Trophoblast cell (in vitro differentiated cells and primary cell): ENCODE data around the gene METTL8.

Source experiments
- DNase-seq, 2 donors: peaks; one replicate each; pipeline ENCODE4 v3.0.0-alpha.2; 2016
- H2AFZ ChIP-seq: 2 replicates; pipeline ENCODE4 v1.6.1; 2013; ENCODE audit warnings: low read length, moderate library complexity, mild to moderate bottlenecking; ENCODE audit not compliant: insufficient read depth, poor library complexity
- H2AK5ac ChIP-seq: 2 replicates; pipeline ENCODE4 v1.6.1; 2013; ENCODE audit warnings: mild to moderate bottlenecking, low read length
- H2BK120ac ChIP-seq: 2 replicates; pipeline ENCODE4 v1.6.1; 2013; ENCODE audit warnings: low read length, mild to moderate bottlenecking, moderate library complexity; ENCODE audit not compliant: insufficient read depth, poor library complexity
- H2BK12ac ChIP-seq: 2 replicates; pipeline ENCODE4 v1.6.1; 2013; ENCODE audit warnings: mild to moderate bottlenecking, low read length, moderate library complexity
- H2BK5ac ChIP-seq: 2 replicates; pipeline ENCODE4 v1.6.1; 2013; ENCODE audit warnings: low read length, low read depth, moderate library complexity, mild to moderate bottlenecking; ENCODE audit not compliant: poor library complexity
- H3K14ac ChIP-seq: 2 replicates; pipeline ENCODE4 v1.6.1; 2013; ENCODE audit warnings: mild to moderate bottlenecking, low read length
- H3K18ac ChIP-seq: 2 replicates; pipeline ENCODE4 v1.6.1; 2013; ENCODE audit warnings: mild to moderate bottlenecking, low read length
- H3K23ac ChIP-seq: 2 replicates; pipeline ENCODE4 v1.6.1; 2013; ENCODE audit warnings: low read length
- H3K27ac ChIP-seq: 2 replicates; pipeline ENCODE4 v1.5.1; 2013; ENCODE audit warnings: low read depth, mild to moderate bottlenecking, inconsistent platforms, low read length, moderate library complexity
- H3K27me3 ChIP-seq: 2 replicates; pipeline ENCODE4 v1.6.1; 2013; ENCODE audit warnings: inconsistent platforms, mild to moderate bottlenecking, low read length, moderate library complexity; ENCODE audit not compliant: insufficient read depth
- H3K36me3 ChIP-seq, 2 experiments: 1 replicate in 1 of 2; 2 replicates in 1 of 2; pipeline ENCODE4 v1.6.1; 2013; ENCODE audit warnings: low read length in 2 of 2, mild to moderate bottlenecking in 2 of 2, moderate library complexity in 1 of 2; ENCODE audit not compliant: insufficient read depth in 2 of 2, control insufficient read depth in 1 of 2
- H3K4ac ChIP-seq: 2 replicates; pipeline ENCODE4 v1.6.1; 2013; ENCODE audit warnings: low read depth, mild to moderate bottlenecking, low read length, moderate library complexity
- H3K4me1 ChIP-seq, 2 experiments: 1 replicate in 1 of 2; 2 replicates in 1 of 2; pipeline ENCODE4 v1.6.1; 2013; ENCODE audit warnings: low read length in 2 of 2, mild to moderate bottlenecking in 2 of 2, moderate library complexity in 1 of 2; ENCODE audit not compliant: insufficient read depth in 2 of 2, control insufficient read depth in 1 of 2
- H3K4me2 ChIP-seq: 2 replicates; pipeline ENCODE4 v1.6.1; 2013; ENCODE audit warnings: inconsistent platforms, mild to moderate bottlenecking, low read length, moderate library complexity
- H3K4me3 ChIP-seq: 2 replicates; pipeline ENCODE4 v1.5.1; 2013; ENCODE audit warnings: mild to moderate bottlenecking, low read depth, low read length, inconsistent platforms
- H3K79me1 ChIP-seq: one replicate; pipeline ENCODE4 v1.6.1; 2013; ENCODE audit warnings: low read length
- H3K79me2 ChIP-seq: 2 replicates; pipeline ENCODE4 v1.6.1; 2013; ENCODE audit warnings: low read length, mild to moderate bottlenecking; ENCODE audit not compliant: control insufficient read depth, insufficient read depth, poor library complexity
- H3K9ac ChIP-seq: 2 replicates; pipeline ENCODE4 v1.6.1; 2013; ENCODE audit warnings: mild to moderate bottlenecking, low read length
- H3K9me3 ChIP-seq: 2 replicates; pipeline ENCODE4 v1.6.1; 2013; ENCODE audit warnings: low read depth, mild to moderate bottlenecking, control low read depth, inconsistent platforms, low read length; ENCODE audit not compliant: insufficient read depth
- H4K12ac ChIP-seq: 2 replicates; pipeline ENCODE4 v1.6.1; 2013; ENCODE audit warnings: low read depth, mild to moderate bottlenecking, low read length, moderate library complexity
- H4K8ac ChIP-seq: 2 replicates; pipeline ENCODE4 v1.6.1; 2013; ENCODE audit warnings: low read depth, mild to moderate bottlenecking, low read length, moderate library complexity
- H4K91ac ChIP-seq: one replicate; pipeline ENCODE4 v1.6.1; 2013; ENCODE audit warnings: low read depth, mild to moderate bottlenecking, low read length, moderate library complexity
- WGBS: extraction: QIAGEN DNeasy Blood & Tissue Kit; methylation state at CpG from one replicate; pipeline ENCODE4 v1.1.7; 2013; ENCODE audit warnings: missing lambda C conversion rate; ENCODE audit not compliant: insufficient read length, insufficient coverage; ENCODE audit errors: extremely low coverage; 5-methylcytosine and 5-hydroxymethylcytosine counted together

The METTL8 gene

GRCh38 chr2:171399292-171399691 lies 34.5 kb downstream of the METTL8 start:
- no peak overlapping the region for H3K4ac ChIP-seq
- no peaks in the 10 kb centered on the region for H3K79me1 ChIP-seq
- H4K8ac ChIP-seq = no peak overlapping the region
- H3K14ac ChIP-seq = no peak overlapping the region
- no peak overlapping the region for H2AFZ ChIP-seq
- peaks cover 0 to 2% of the 10 kb centered on the region in 2 experiments for H3K4me1 ChIP-seq
- no peak overlapping the region for H3K4me2 ChIP-seq
- DNase-seq = no peak
- H3K18ac ChIP-seq = no peak overlapping the region
- H2AK5ac ChIP-seq = no peak overlapping the region
- H3K79me2 ChIP-seq = no peaks in the 10 kb centered on the region
- no peak overlapping the region for H3K9ac ChIP-seq
- no peaks in the 10 kb centered on the region for H3K9me3 ChIP-seq
- H2BK120ac ChIP-seq = no peak overlapping the region
- no peak overlapping the region for H4K12ac ChIP-seq
- no peak overlapping the region for H3K27ac ChIP-seq
- no peak overlapping the region for H4K91ac ChIP-seq
- no peak overlapping the region for H2BK12ac ChIP-seq
- no peaks in the 10 kb centered on the region for H3K27me3 ChIP-seq
- no peak overlapping the region for H3K4me3 ChIP-seq
- no peaks in the 10 kb centered on the region for H3K36me3 ChIP-seq
- H3K23ac ChIP-seq = no peak overlapping the region
- no peak overlapping the region for H2BK5ac ChIP-seq

- H2BK5ac ChIP-seq = no peak overlapping the region
- no peak overlapping the region for H3K9ac ChIP-seq
- H3K18ac ChIP-seq = no peak overlapping the region
- no peaks in the 10 kb centered on the region for H3K79me1 ChIP-seq
- H2BK12ac ChIP-seq = no peak overlapping the region
- no peak overlapping the region for H3K4ac ChIP-seq
- no peaks in the 10 kb centered on the region for H3K27me3 ChIP-seq
- no peak overlapping the region for H2AFZ ChIP-seq
- H3K27ac ChIP-seq = no peak overlapping the region
- no CpG with 5 or more reads among the region's 1 CpG for WGBS
- H3K36me3 ChIP-seq = no peaks in the 10 kb centered on the region
- H3K4me2 ChIP-seq = no peak overlapping the region
- DNase-seq = no peak
- H2BK120ac ChIP-seq = no peak overlapping the region
- no peak overlapping the region for H4K8ac ChIP-seq
- H3K79me2 ChIP-seq = no peaks in the 10 kb centered on the region
- H3K14ac ChIP-seq = no peak overlapping the region
- no peak overlapping the region for H2AK5ac ChIP-seq
- no peak overlapping the region for H4K91ac ChIP-seq
- no peak overlapping the region for H3K4me3 ChIP-seq
- H3K4me1 ChIP-seq = no peaks in the 10 kb centered on the region
- H4K12ac ChIP-seq = no peak overlapping the region
- no peaks in the 10 kb centered on the region for H3K9me3 ChIP-seq
- H3K23ac ChIP-seq = no peak overlapping the region
Observed at GRCh38 chr2:171394164-171394740, 39.5 kb downstream of the METTL8 start.

- H2AK5ac ChIP-seq = no peak overlapping the region
- H2BK5ac ChIP-seq = no peak overlapping the region
- H3K79me2 ChIP-seq = no peaks in the 10 kb centered on the region
- no peak overlapping the region for H3K23ac ChIP-seq
- no peak overlapping the region for H3K27ac ChIP-seq
- no peak overlapping the region for H2AFZ ChIP-seq
- no peak overlapping the region for H4K91ac ChIP-seq
- no peak overlapping the region for H3K14ac ChIP-seq
- no peaks in the 10 kb centered on the region for H3K27me3 ChIP-seq
- no peak overlapping the region for H3K4ac ChIP-seq
- H3K9ac ChIP-seq = no peak overlapping the region
- H3K36me3 ChIP-seq = no peaks in the 10 kb centered on the region
- H3K79me1 ChIP-seq = no peaks in the 10 kb centered on the region
- H3K4me2 ChIP-seq = no peak overlapping the region
- no peaks in the 10 kb centered on the region for H3K4me1 ChIP-seq
- H4K12ac ChIP-seq = no peak overlapping the region
- H3K9me3 ChIP-seq = no peaks in the 10 kb centered on the region
- no peak overlapping the region for H4K8ac ChIP-seq
- WGBS = no CpG with 5 or more reads among the region's 1 CpG
- H2BK12ac ChIP-seq = no peak overlapping the region
- no peak overlapping the region for H2BK120ac ChIP-seq
- DNase-seq = no peak
- H3K18ac ChIP-seq = no peak overlapping the region
- H3K4me3 ChIP-seq = no peak overlapping the region
Observed at GRCh38 chr2:171393487-171393886, 40.3 kb downstream of the METTL8 start.

GRCh38 chr2:171391532-171391931 lies 42.3 kb downstream of the METTL8 start:
- Histone ChIP-seq H3K27me3 (no peaks in the 10 kb centered on the region), H3K4me1 (no peaks in the 10 kb centered on the region), H2BK120ac (no peak overlapping the region), H3K4me3 (no peak overlapping the region), H2BK5ac (no peak overlapping the region), H3K14ac (no peak overlapping the region), H3K4me2 (no peak overlapping the region), H4K8ac (no peak overlapping the region), H2AK5ac (no peak overlapping the region), H3K79me2 (no peaks in the 10 kb centered on the region), H4K12ac (no peak overlapping the region), H3K9ac (no peak overlapping the region), H3K23ac (peak overlapping the region; percentile 5), H2AFZ (no peak overlapping the region), H2BK12ac (no peak overlapping the region), H3K79me1 (no peaks in the 10 kb centered on the region), H3K4ac (no peak overlapping the region), H3K36me3 (no peaks in the 10 kb centered on the region), H3K18ac (no peak overlapping the region), H4K91ac (no peak overlapping the region), H3K9me3 (peaks cover 2% of the 10 kb centered on the region), H3K27ac (no peak overlapping the region)
- no CpG with 5 or more reads among the region's 2 CpGs for WGBS
- no peak for DNase-seq
